ENCODE results near the gene GRID2. TPM values are rescaled to one million over a fixed set of nuclear protein-coding genes. Genes with fewer than 3 reads are reported as not detected.

The GRID2 gene
- total and polyA plus RNA-seq, 9 of the 15 experiments (the other 6 are each of a cell fraction or from before 2014, with no cell fraction given), result 0.04 TPM; not detected in 7

- ATAC-seq (no peak), DNase-seq (ENCODE audit: extremely low read depth in 1 of 4, low spot score in 3 of 4) (no peak), FAIRE-seq (no peak)
- Histone ChIP-seq H3K4me3 (no peak overlapping the region), H3K36me3 (ENCODE audit: control insufficient read depth, insufficient read depth, low read length) (no peaks in the 10 kb centered on the region), H3K9me1 (ENCODE audit: control insufficient read depth, insufficient read depth, low read length) (no peaks in the 10 kb centered on the region), H3K9ac (ENCODE audit: insufficient read depth in 1 of 2, low read depth in 2 of 2, low read length in 2 of 2) (no peak overlapping the region), H4K20me1 (replicated peaks; ENCODE audit: control insufficient read depth, insufficient read depth, low read length) (no peaks in the 10 kb centered on the region), H3K79me2 (ENCODE audit: control insufficient read depth, insufficient read depth, low read length) (no peaks in the 10 kb centered on the region), H2AFZ (ENCODE audit: low read depth, low read length) (no peak overlapping the region), H3K9me3 (replicated peaks; ENCODE audit: control insufficient read depth, insufficient read depth, low read depth, low read length) (no peaks in the 10 kb centered on the region; the same call in 1 of the 2 replicates), H3K4me1 (replicated peaks in 1 of 2; ENCODE audit: control insufficient read depth in 2 of 2, insufficient read depth in 2 of 2, low read length in 2 of 2) (no peaks in the 10 kb centered on the region), H3K27me3 (ENCODE audit: control insufficient read depth in 2 of 2, insufficient read depth in 2 of 2, low read length in 2 of 2) (no peaks in the 10 kb centered on the region), H3K4me2 (ENCODE audit: insufficient read depth, low read length) (no peak overlapping the region), H3K27ac (ENCODE audit: extremely low read depth, low read depth, low read length) (no peak overlapping the region)
- in situ Hi-C loops (cut with MboI), result no loop called here
- BruUV-seq (replicated peaks), result no TSS peak
- ChIA-PET POLR2A (no interaction called here), CTCF (ENCODE audit: low intra/inter-chr PET ratio) (no interaction called here)
- no peak for TF ChIP-seq HDAC3 (IDR thresholded peaks at IDR 0.05; ENCODE audit: borderline replicate concordance, partially characterized antibody)
- TF ChIP-seq ETV6 (IDR thresholded peaks at IDR 0.05; ENCODE audit: borderline replicate concordance in 1 of 2, low read depth in 2 of 2, low read length in 1 of 2), result no peak
- TF ChIP-seq ETV6 (CRISPR knock-in tag; IDR thresholded peaks at IDR 0.05; ENCODE audit: borderline replicate concordance), result no peak
- WGBS (ENCODE audit: insufficient coverage, low coverage, missing lambda C conversion rate), result 0% methylated on average over 3 of the region's 3 CpGs
- intact Hi-C loops (cut with micrococcal nuclease), result no loop called here
Observed at GRCh38 chr4:93658443-93658842, 1354.7 kb downstream of the GRID2 start.

GRCh38 chr4:93659629-93660028, 1355.9 kb downstream of the GRID2 start:
- no peaks in the 10 kb centered on the region for H3K79me2 ChIP-seq (ENCODE audit: control insufficient read depth, insufficient read depth, low read length)
- FAIRE-seq (no peak), DNase-seq (ENCODE audit: extremely low read depth in 1 of 4, low spot score in 3 of 4) (no peak), ATAC-seq (no peak)
- no peaks in the 10 kb centered on the region; the same call in 1 of the 2 replicates for H3K9me3 ChIP-seq (replicated peaks; ENCODE audit: control insufficient read depth, insufficient read depth, low read depth, low read length)
- intact Hi-C loops (cut with micrococcal nuclease), result no loop called here
- CTCF ChIA-PET (ENCODE audit: low intra/inter-chr PET ratio), result no interaction called here
- H3K9me1 ChIP-seq (ENCODE audit: control insufficient read depth, insufficient read depth, low read length), result no peaks in the 10 kb centered on the region
- H3K36me3 ChIP-seq (ENCODE audit: control insufficient read depth, insufficient read depth, low read length), result no peaks in the 10 kb centered on the region
- H3K9ac ChIP-seq (ENCODE audit: insufficient read depth in 1 of 2, low read depth in 2 of 2, low read length in 2 of 2), result no peak overlapping the region
- no peak overlapping the region for H2AFZ ChIP-seq (ENCODE audit: low read depth, low read length)
- 4% methylated on average over 2 of the region's 2 CpGs for WGBS (ENCODE audit: insufficient coverage, low coverage, missing lambda C conversion rate)
- no TSS peak for BruUV-seq (replicated peaks)
- no peak overlapping the region for H3K4me2 ChIP-seq (ENCODE audit: insufficient read depth, low read length)
- H4K20me1 ChIP-seq (replicated peaks; ENCODE audit: control insufficient read depth, insufficient read depth, low read length), result no peaks in the 10 kb centered on the region
- H3K4me1 ChIP-seq (replicated peaks in 1 of 2; ENCODE audit: control insufficient read depth in 2 of 2, insufficient read depth in 2 of 2, low read length in 2 of 2), result no peaks in the 10 kb centered on the region
- in situ Hi-C loops (cut with MboI), result no loop called here
- POLR2A ChIA-PET, result no interaction called here
- no peaks in the 10 kb centered on the region for H3K27me3 ChIP-seq (ENCODE audit: control insufficient read depth in 2 of 2, insufficient read depth in 2 of 2, low read length in 2 of 2)
- H3K27ac ChIP-seq (ENCODE audit: extremely low read depth, low read depth, low read length), result no peak overlapping the region
- no peak overlapping the region for H3K4me3 ChIP-seq
- TF ChIP-seq ZNF436 (CRISPR knock-in tag; IDR thresholded peaks at IDR 0.05) (no peak), ZEB2 (IDR thresholded peaks at IDR 0.05) (no peak), ZNF280A (IDR thresholded peaks at IDR 0.05; ENCODE audit: low read depth, partially characterized antibody) (no peak), JUNB (CRISPR knock-in tag; conservative IDR thresholded peaks at IDR 0.05) (no peak), POLR2B (IDR thresholded peaks at IDR 0.05; ENCODE audit: low read depth, partially characterized antibody) (no peak), EZH2 (IDR thresholded peaks at IDR 0.05; ENCODE audit: borderline replicate concordance, low read depth, low read length) (no peak), PHF21A (IDR thresholded peaks at IDR 0.05; ENCODE audit: borderline replicate concordance, low read depth) (no peak), ZNF766 (CRISPR knock-in tag; conservative IDR thresholded peaks at IDR 0.05) (no peak), HDGF (IDR thresholded peaks at IDR 0.05) (no peak), RCOR1 (IDR thresholded peaks at IDR 0.05; ENCODE audit: borderline replicate concordance in 1 of 2, low read depth in 2 of 2, low read length in 2 of 2) (no peak)
- TF ChIP-seq, protein P1, sequence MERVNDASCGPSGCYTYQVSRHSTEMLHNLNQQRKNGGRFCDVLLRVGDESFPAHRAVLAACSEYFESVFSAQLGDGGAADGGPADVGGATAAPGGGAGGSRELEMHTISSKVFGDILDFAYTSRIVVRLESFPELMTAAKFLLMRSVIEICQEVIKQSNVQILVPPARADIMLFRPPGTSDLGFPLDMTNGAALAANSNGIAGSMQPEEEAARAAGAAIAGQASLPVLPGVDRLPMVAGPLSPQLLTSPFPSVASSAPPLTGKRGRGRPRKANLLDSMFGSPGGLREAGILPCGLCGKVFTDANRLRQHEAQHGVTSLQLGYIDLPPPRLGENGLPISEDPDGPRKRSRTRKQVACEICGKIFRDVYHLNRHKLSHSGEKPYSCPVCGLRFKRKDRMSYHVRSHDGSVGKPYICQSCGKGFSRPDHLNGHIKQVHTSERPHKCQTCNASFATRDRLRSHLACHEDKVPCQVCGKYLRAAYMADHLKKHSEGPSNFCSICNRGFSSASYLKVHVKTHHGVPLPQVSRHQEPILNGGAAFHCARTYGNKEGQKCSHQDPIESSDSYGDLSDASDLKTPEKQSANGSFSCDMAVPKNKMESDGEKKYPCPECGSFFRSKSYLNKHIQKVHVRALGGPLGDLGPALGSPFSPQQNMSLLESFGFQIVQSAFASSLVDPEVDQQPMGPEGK (CRISPR knock-in tag; IDR thresholded peaks at IDR 0.05; ENCODE audit: borderline replicate concordance), result no peak
